T-cell (primary cell): ENCODE data around the gene SLC28A3. TPM values are rescaled to one million over a fixed set of nuclear protein-coding genes. Genes with fewer than 3 reads are reported as not detected.
A peak's percentile ranks its signal among the peaks of the same experiment; 100 is the strongest.

ENCODE experiments used
- ATAC-seq, 4 experiments: fragments of 200-7000 bp in 3 of 4; fragments of 150-1000 bp in 1 of 4; cut with Tn5 transposase; replicated peaks in 1 of 4; 1 replicate in 3 of 4; 2 replicates in 1 of 4; pipeline ENCODE4 v1.10.0; 2021; ENCODE audit warnings: moderate library complexity in 3 of 4, mild to moderate bottlenecking in 2 of 4, moderate number of reproducible peaks in 1 of 4
- CTCF ChIA-PET, 2 donors: fragments of 300-600 bp; sonication (Branson Sonifier 250); formaldehyde crosslinking; loops; one replicate each; lab custom pipeline; 2022; ENCODE audit warnings: antibody characterized with exemption in 2 of 2; lab: Charles Lee
- POLR2A ChIA-PET, 2 donors: fragments of 300-600 bp; sonication (Branson Sonifier 250); formaldehyde crosslinking; loops; one replicate each; lab custom pipeline; 2022; ENCODE audit warnings: antibody characterized with exemption in 2 of 2; lab: Charles Lee
- DNase-seq, 35 experiments: peaks; one replicate each; pipeline versions ENCODE4 v3.0.0 to v3.0.0-alpha.2; 2013 to 2023
- H3K27ac ChIP-seq: one replicate; pipeline ENCODE4 v1.5.1; 2013; ENCODE audit warnings: low read length
- H3K27me3 ChIP-seq, 2 experiments: replicated peaks in 1 of 2; 1 replicate in 1 of 2; 2 replicates in 1 of 2; pipeline versions ENCODE4 v1.6.1 to v1.7.0; 2013; ENCODE audit warnings: low read length in 1 of 2, mixed read lengths in 1 of 2; ENCODE audit not compliant: control insufficient read depth in 2 of 2, insufficient read depth in 2 of 2; ENCODE audit errors: extremely low read depth in 1 of 2
- H3K36me3 ChIP-seq, 2 donors: 1 replicate in 1 of 2; 2 replicates in 1 of 2; pipeline versions ENCODE4 v1.6.1 to v1.7.0; 2013; ENCODE audit warnings: low read length in 1 of 2; ENCODE audit not compliant: control insufficient read depth in 2 of 2, insufficient read depth in 1 of 2; ENCODE audit errors: extremely low read depth in 1 of 2
- H3K4me1 ChIP-seq, 2 experiments: 1 replicate in 1 of 2; 2 replicates in 1 of 2; pipeline versions ENCODE4 v1.6.1 to v1.7.0; 2013; ENCODE audit warnings: low read length in 2 of 2, mixed read lengths in 1 of 2; ENCODE audit not compliant: insufficient read depth in 2 of 2, control insufficient read depth in 1 of 2; ENCODE audit errors: extremely low read depth in 1 of 2
- H3K4me3 ChIP-seq, 2 donors: 1 replicate in 1 of 2; 2 replicates in 1 of 2; pipeline versions ENCODE4 v1.5.1 to v1.7.0; 2013; ENCODE audit warnings: mild to moderate bottlenecking in 2 of 2, low read length in 1 of 2, moderate library complexity in 1 of 2; ENCODE audit not compliant: control insufficient read depth in 1 of 2; ENCODE audit errors: extremely low read depth in 1 of 2
- H3K9me3 ChIP-seq: 2 replicates; pipeline ENCODE4 v1.7.0; 2013
- H3K27ac Mint-ChIP-seq, 2 donors: one replicate each; pipeline ENCODE4 v1.8.0; 2020 to 2021; ENCODE audit warnings: mild to moderate bottlenecking in 2 of 2, mixed read lengths in 2 of 2
- H3K27me3 Mint-ChIP-seq, 2 donors: one replicate each; pipeline ENCODE4 v1.8.0; 2021 to 2022; ENCODE audit warnings: mixed read lengths in 2 of 2
- H3K36me3 Mint-ChIP-seq: one replicate; pipeline ENCODE4 v1.8.0; 2021; ENCODE audit warnings: mixed read lengths
- H3K4me1 Mint-ChIP-seq, 3 donors: one replicate each; pipeline ENCODE4 v1.8.0; 2020 to 2022; ENCODE audit warnings: mixed read lengths in 3 of 3, mild to moderate bottlenecking in 1 of 3
- H3K4me3 Mint-ChIP-seq, 3 donors: one replicate each; pipeline ENCODE4 v1.8.0; 2020 to 2022; ENCODE audit warnings: mild to moderate bottlenecking in 3 of 3, mixed read lengths in 3 of 3, moderate library complexity in 3 of 3
- H3K9me3 Mint-ChIP-seq, 3 donors: one replicate each; pipeline ENCODE4 v1.8.0; 2020 to 2022; ENCODE audit warnings: mixed read lengths in 3 of 3
- WGBS: methylation state at CpG from one replicate; pipeline ENCODE4 v1.1.5; 2013; ENCODE audit warnings: missing lambda C conversion rate; ENCODE audit not compliant: insufficient coverage; 5-methylcytosine and 5-hydroxymethylcytosine counted together
- total RNA-seq, 35 experiments: library from RNA in 6 of 35; stranded (reverse) in 6 of 35; fragments of 120-200 nt in 1 of 35; gene quantifications; one replicate each; pipeline versions ENCODE4 v1.2.1 to v1.2.4 and lab custom pipeline; 2013 to 2026

The SLC28A3 gene
- total RNA-seq, 5 donors from 2014 or later (not counting 1 experiment from before 2014, with no cell fraction given): not detected

DNA sequence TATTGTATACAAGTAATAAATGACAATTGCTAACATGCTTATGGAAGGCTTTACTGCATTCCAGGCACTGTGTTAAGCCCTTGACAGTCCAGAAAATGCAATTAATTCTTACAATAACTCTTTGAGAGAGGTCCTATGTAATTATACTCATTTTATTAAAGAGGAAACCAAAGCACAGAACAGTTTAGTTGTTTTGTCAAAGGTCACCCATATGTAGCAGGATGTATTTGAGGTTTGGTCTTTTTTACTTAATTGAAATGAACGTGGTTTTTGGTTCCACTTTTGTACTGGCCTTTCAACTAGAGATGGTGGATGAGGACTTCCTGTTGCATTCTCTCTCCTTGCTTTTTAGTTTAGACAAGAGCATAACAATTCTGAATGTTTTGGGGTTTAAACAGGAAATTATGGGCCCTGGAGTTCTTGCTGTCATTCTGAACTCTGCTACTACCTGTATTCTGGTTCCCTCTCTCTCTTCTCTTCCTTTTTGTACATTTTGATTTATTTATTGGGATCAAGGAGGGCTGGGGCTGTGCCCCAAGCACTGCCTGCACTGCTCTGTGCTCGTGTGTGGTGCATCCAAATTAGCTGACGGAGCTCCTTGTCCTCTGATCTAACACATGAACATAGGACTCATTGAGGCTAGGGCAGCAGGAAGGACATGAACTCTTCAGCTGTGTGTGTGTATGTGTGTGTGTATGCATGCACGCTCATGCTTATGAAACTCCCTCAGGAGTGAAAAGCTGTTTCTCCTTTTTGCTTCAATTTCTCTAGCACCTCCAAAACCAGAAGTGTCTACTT, 47.4 kb downstream of the SLC28A3 start:
- Mint-ChIP-seq H3K9me3 (no peaks in the 10 kb centered on the region), H3K36me3 (no peaks in the 10 kb centered on the region), H3K4me3 (peak overlapping the region; percentile 67 to 70 (median 68)), H3K4me1 (peaks cover 46 to 60% (median 56%) of the 10 kb centered on the region in 3 donors), H3K27me3 (no peaks in the 10 kb centered on the region), H3K27ac (peak overlapping the region; percentile 99 to 100)
- H3K9me3 ChIP-seq: no peaks in the 10 kb centered on the region
- ChIA-PET POLR2A (interaction anchor here in 1 of 2 donors (0.6 kb wide), 1 partner anchor 667 kb away, joined by 3 read pairs; no protein-coding TSS in a partner anchor), CTCF (interaction anchor here (0.5 to 1.5 kb wide), 3 partner anchors 22 to 107 kb away, joined by 3 to 6 read pairs (median 3); no protein-coding TSS in a partner anchor)
- H3K27me3 ChIP-seq: no peaks in the 10 kb centered on the region
- peaks cover 22 to 37% of the 10 kb centered on the region in 2 experiments for H3K4me1 ChIP-seq
- WGBS: no CpG with 5 or more reads among the region's 4 CpGs
- no peak overlapping the region for H3K4me3 ChIP-seq
- peak in 3 of 35 experiments; percentile 2 to 25 (median 3) for DNase-seq
- H3K36me3 ChIP-seq: no peaks in the 10 kb centered on the region
- peak overlapping the region; percentile 49 for H3K27ac ChIP-seq
- peak; percentile 48 to 70 (median 59) for ATAC-seq

DNA sequence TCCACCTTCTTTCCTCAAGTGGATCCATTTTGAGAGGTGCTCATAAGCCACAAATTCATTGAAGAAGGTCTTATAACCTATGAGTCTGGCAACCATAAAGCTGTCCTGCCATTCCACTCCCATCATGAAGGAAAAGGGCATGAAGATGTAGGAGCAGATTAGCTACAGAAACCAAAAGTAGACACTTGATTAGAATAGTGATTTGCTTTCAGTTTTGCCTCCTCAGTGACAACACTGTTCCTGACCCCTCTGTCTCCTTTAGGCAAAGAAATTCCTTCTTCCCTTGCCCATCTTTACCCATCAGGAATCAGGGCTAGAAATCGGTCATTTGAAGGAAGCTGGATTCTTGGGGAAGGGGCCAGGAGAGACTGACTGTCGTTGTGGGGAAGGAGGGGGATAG, 55.2 kb downstream of the SLC28A3 start:
- no peak overlapping the region for H3K27ac Mint-ChIP-seq
- Histone ChIP-seq H3K4me1 (no peaks in the 10 kb centered on the region), H3K9me3 (no peaks in the 10 kb centered on the region), H3K27me3 (no peaks in the 10 kb centered on the region), H3K4me3 (no peak overlapping the region), H3K27ac (no peak overlapping the region), H3K36me3 (no peaks in the 10 kb centered on the region)
- ATAC-seq (no peak), DNase-seq (no peak)
- WGBS: 38% methylated on average over 1 of the region's 2 CpGs
- no peaks in the 10 kb centered on the region for H3K9me3 Mint-ChIP-seq
- H3K27me3 Mint-ChIP-seq: no peaks in the 10 kb centered on the region
- ChIA-PET POLR2A (no interaction called here), CTCF (interaction anchor here (0.5 to 1.4 kb wide), 4 partner anchors 19 to 419 kb away, joined by 3 to 5 read pairs (median 4); no protein-coding TSS in a partner anchor)
- H3K36me3 Mint-ChIP-seq: no peaks in the 10 kb centered on the region
- no peak overlapping the region for H3K4me3 Mint-ChIP-seq
- peaks cover 0 to 8% (median 7%) of the 10 kb centered on the region in 3 donors for H3K4me1 Mint-ChIP-seq

DNA sequence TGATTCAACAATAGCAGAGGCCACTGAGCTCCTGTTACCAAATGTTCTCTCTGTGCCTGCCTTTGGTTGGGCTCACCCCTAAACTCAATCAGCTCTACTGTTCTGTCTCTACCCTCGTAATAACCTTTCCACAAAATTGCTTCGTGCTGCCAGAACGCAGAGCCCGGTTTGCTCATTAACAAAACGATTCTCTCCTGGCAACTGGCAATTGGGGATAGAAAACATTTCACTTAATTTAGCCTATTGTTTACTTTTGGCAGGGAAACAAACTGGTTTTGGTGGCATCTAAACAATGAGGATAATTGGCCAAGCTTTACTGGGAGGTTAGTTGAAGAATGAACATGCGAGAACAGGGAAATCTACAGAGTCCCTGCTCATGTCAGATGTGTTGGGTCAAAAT, 56.6 kb downstream of the SLC28A3 start:
- Histone ChIP-seq H3K27me3 (no peaks in the 10 kb centered on the region), H3K9me3 (no peaks in the 10 kb centered on the region), H3K27ac (no peak overlapping the region), H3K36me3 (no peaks in the 10 kb centered on the region), H3K4me1 (no peaks in the 10 kb centered on the region), H3K4me3 (no peak overlapping the region)
- ChIA-PET POLR2A (no interaction called here), CTCF (no interaction called here)
- no peak for DNase-seq
- no peak for ATAC-seq
- 84% methylated on average over 5 of the region's 6 CpGs for WGBS
- Mint-ChIP-seq H3K4me3 (no peak overlapping the region), H3K36me3 (no peaks in the 10 kb centered on the region), H3K4me1 (peaks cover 0 to 7% (median 6%) of the 10 kb centered on the region in 3 donors), H3K9me3 (no peaks in the 10 kb centered on the region), H3K27me3 (peaks cover 0 to 4% of the 10 kb centered on the region in 2 donors), H3K27ac (no peak overlapping the region)

DNA sequence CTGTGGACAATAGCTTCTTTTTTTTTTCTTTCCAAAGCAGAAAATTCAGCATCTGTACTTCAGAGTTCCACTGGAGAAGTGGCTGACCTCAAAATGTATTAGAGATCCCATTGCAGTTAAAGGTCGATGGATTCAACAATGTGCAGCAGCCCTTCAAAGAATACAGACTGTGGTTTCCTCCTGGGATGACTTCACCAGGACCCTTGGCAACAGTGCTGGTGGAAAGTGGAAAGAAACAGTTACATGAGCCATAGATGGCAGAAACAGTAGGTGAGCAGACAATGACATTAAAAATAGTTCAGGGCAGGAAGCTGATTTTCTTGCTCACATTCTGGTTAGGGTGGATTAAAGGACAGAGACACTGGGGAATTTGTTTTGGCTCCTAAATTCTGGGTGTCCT, 62.4 kb downstream of the SLC28A3 start:
- DNase-seq: no peak
- Mint-ChIP-seq H3K27me3 (peaks cover 13 to 20% of the 10 kb centered on the region in 2 donors), H3K36me3 (no peaks in the 10 kb centered on the region), H3K4me3 (no peak overlapping the region), H3K9me3 (no peaks in the 10 kb centered on the region), H3K4me1 (no peaks in the 10 kb centered on the region), H3K27ac (no peak overlapping the region)
- no peaks in the 10 kb centered on the region for H3K36me3 ChIP-seq
- no peak overlapping the region for H3K4me3 ChIP-seq
- ChIA-PET POLR2A (interaction anchor here in 1 of 2 donors (0.5 kb wide), 1 partner anchor 8 kb away, joined by 3 read pairs; no protein-coding TSS in a partner anchor), CTCF (no interaction called here)
- H3K27me3 ChIP-seq: no peaks in the 10 kb centered on the region
- 33% methylated on average over 1 of the region's 1 CpG for WGBS
- ATAC-seq: no peak
- no peaks in the 10 kb centered on the region for H3K4me1 ChIP-seq
- H3K9me3 ChIP-seq: no peaks in the 10 kb centered on the region
- no peak overlapping the region for H3K27ac ChIP-seq

DNA sequence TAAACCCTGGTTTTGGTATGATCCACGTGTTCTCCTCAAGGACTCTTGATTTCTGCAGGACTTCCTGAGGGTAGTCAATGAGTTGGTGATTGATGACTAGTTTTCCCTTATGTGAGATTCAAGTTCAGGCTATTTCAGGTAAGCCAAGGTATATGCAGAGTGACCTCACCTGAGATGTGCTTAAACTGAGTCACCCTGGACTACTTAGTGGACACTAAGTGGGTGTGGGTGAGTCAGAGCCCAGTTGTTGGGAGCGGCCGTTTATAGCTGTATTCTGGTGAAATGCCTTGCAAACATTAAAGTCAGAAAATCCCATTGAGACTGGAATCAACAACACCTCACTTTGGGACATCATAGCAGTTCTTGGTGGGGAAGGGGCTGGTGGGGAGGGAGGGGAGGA, 62.9 kb downstream of the SLC28A3 start:
- CTCF ChIA-PET: no interaction called here
- Mint-ChIP-seq H3K4me1 (no peaks in the 10 kb centered on the region), H3K9me3 (no peaks in the 10 kb centered on the region), H3K27ac (no peak overlapping the region), H3K4me3 (no peak overlapping the region), H3K36me3 (no peaks in the 10 kb centered on the region), H3K27me3 (peaks cover 14 to 22% of the 10 kb centered on the region in 2 donors)
- WGBS: 60% methylated on average over 1 of the region's 3 CpGs
- POLR2A ChIA-PET: interaction anchor here in 1 of 2 donors (0.5 kb wide), 1 partner anchor 9 kb away, joined by 3 read pairs; no protein-coding TSS in a partner anchor
- H3K4me3 ChIP-seq: no peak overlapping the region
- no peaks in the 10 kb centered on the region for H3K9me3 ChIP-seq
- H3K27me3 ChIP-seq: no peaks in the 10 kb centered on the region
- ATAC-seq: no peak
- no peaks in the 10 kb centered on the region for H3K4me1 ChIP-seq
- H3K27ac ChIP-seq: no peak overlapping the region
- no peak for DNase-seq
- H3K36me3 ChIP-seq: no peaks in the 10 kb centered on the region

DNA sequence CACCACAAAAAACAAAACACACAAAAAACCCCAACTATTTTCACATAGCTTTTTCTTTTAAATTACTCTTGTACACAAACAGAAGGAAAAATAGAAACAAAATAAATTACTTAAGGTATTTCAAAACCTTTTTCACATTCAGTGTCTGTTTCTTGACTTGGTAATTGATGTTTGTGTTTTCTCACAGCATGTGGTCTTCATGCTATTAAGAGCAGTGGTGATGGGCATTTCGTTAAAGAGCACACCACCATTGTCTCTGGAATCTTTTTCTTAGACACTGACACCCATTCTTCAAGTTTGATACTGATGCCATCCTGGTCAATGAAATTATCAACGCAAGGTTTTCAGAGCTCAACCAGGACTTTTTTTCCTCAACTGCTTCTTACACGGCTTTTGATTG, 63.8 kb downstream of the SLC28A3 start:
- Histone ChIP-seq H3K27me3 (peaks cover 0 to 5% of the 10 kb centered on the region in 2 experiments), H3K36me3 (no peaks in the 10 kb centered on the region), H3K27ac (no peak overlapping the region), H3K4me1 (no peaks in the 10 kb centered on the region), H3K4me3 (no peak overlapping the region), H3K9me3 (no peaks in the 10 kb centered on the region)
- Mint-ChIP-seq H3K4me1 (peaks cover 0 to under 1% (median under 1%) of the 10 kb centered on the region in 3 donors), H3K4me3 (no peak overlapping the region), H3K36me3 (no peaks in the 10 kb centered on the region), H3K27me3 (peaks cover 21 to 29% of the 10 kb centered on the region in 2 donors), H3K9me3 (no peaks in the 10 kb centered on the region), H3K27ac (no peak overlapping the region)
- ATAC-seq (no peak), DNase-seq (no peak)
- POLR2A ChIA-PET: no interaction called here
- WGBS: 100% methylated on average over 1 of the region's 3 CpGs
- CTCF ChIA-PET: no interaction called here
